ENCODE measurements around the gene CDC42BPG.

DNA sequence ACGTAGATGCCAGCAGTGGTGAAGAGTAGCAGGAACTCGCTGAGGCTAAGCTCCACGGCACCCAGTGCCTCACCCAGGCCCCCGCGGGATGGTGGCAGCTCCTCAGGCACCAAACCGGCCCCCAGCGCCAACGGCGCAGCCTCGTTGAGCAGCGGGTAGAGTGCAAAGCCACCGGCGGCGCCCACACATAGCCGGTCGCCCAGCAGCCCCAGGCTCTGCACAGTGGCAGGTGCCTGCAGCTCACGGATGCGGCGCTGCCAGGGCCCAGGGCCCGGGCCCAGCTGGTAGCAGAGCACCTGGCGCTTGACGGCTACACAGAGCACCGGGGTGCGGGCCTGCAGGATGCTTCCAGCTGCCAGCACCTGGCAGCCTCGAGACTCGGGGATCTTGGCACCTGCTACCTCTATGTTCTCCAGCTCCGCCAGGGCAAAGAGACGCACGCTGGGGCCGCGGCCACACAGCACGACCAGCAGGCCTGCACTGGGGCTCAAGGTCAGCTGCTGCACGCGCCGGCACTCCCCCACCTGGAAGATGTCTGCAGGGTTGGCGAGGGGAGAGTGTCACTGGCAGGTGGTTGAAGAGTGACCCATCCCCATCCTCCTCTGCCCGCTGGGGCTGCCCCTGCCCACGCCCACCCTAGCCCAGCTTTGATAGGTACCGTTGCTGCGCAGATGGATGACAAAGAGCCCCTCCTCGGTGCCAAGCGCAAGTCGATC lies 14.8 kb downstream of the CDC42BPG start:
- TF ChIP-seq, protein P1, sequence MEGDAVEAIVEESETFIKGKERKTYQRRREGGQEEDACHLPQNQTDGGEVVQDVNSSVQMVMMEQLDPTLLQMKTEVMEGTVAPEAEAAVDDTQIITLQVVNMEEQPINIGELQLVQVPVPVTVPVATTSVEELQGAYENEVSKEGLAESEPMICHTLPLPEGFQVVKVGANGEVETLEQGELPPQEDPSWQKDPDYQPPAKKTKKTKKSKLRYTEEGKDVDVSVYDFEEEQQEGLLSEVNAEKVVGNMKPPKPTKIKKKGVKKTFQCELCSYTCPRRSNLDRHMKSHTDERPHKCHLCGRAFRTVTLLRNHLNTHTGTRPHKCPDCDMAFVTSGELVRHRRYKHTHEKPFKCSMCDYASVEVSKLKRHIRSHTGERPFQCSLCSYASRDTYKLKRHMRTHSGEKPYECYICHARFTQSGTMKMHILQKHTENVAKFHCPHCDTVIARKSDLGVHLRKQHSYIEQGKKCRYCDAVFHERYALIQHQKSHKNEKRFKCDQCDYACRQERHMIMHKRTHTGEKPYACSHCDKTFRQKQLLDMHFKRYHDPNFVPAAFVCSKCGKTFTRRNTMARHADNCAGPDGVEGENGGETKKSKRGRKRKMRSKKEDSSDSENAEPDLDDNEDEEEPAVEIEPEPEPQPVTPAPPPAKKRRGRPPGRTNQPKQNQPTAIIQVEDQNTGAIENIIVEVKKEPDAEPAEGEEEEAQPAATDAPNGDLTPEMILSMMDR (IDR thresholded peaks at IDR 0.05) = no peak
- no peak for TF ChIP-seq POLR2A (IDR thresholded peaks at IDR 0.05)
